HUES6 (cell line): ENCODE measurements around the gene ERGIC1.

Experiments
- H3K27ac ChIP-seq: 2 replicates; pipeline ENCODE4 v1.7.0; 2013; ENCODE audit warnings: low read depth, mild to moderate bottlenecking, low read length, inconsistent platforms
- H3K27me3 ChIP-seq: 2 replicates; pipeline ENCODE4 v1.6.1; 2013; ENCODE audit warnings: low read length; ENCODE audit not compliant: control insufficient read depth, insufficient read depth
- H3K36me3 ChIP-seq: 2 replicates; pipeline ENCODE4 v1.6.1; 2013; ENCODE audit warnings: low read length; ENCODE audit not compliant: control insufficient read depth, insufficient read depth
- H3K4me1 ChIP-seq: 2 replicates; pipeline ENCODE4 v1.6.1; 2013; ENCODE audit warnings: low read length; ENCODE audit not compliant: control insufficient read depth, insufficient read depth
- H3K4me3 ChIP-seq: 2 replicates; pipeline ENCODE4 v1.5.1; 2013; ENCODE audit warnings: low read depth, low read length
- H3K9ac ChIP-seq: one replicate; pipeline ENCODE4 v1.6.1; 2013; ENCODE audit warnings: mild to moderate bottlenecking, low read length
- H3K9me3 ChIP-seq: 2 replicates; pipeline ENCODE4 v1.6.1; 2013; ENCODE audit warnings: low read depth, low read length; ENCODE audit not compliant: control insufficient read depth, insufficient read depth

Gene ERGIC1

DNA sequence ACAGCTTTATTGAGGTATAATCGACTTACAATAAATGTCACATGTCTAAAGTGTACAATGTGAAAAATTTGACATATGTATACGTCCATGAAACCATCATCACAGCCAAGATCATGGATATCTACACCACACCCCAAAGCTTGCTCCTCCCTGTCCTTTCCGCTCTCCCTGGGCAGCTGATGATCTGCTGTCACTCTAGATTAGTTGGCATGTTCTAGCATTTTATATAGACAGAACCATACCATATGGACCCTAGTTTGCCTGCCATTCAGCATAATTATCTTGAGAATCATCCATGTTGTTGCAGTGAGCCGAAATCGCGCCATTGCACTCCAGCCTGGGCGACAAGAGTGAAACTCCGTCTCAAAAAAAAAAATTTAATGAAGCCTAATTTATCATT, 42.5 kb downstream of the ERGIC1 start:
- Histone ChIP-seq H3K9ac (no peak overlapping the region), H3K4me3 (no peak overlapping the region), H3K27me3 (no peaks in the 10 kb centered on the region), H3K36me3 (0 out of 2 replicates have a peak, but pooled peaks cover 3% of the 10 kb centered on the region), H3K4me1 (0 out of 2 replicates have a peak, but pooled peaks cover 5% of the 10 kb centered on the region), H3K27ac (no peak overlapping the region), H3K9me3 (no peaks in the 10 kb centered on the region)

DNA sequence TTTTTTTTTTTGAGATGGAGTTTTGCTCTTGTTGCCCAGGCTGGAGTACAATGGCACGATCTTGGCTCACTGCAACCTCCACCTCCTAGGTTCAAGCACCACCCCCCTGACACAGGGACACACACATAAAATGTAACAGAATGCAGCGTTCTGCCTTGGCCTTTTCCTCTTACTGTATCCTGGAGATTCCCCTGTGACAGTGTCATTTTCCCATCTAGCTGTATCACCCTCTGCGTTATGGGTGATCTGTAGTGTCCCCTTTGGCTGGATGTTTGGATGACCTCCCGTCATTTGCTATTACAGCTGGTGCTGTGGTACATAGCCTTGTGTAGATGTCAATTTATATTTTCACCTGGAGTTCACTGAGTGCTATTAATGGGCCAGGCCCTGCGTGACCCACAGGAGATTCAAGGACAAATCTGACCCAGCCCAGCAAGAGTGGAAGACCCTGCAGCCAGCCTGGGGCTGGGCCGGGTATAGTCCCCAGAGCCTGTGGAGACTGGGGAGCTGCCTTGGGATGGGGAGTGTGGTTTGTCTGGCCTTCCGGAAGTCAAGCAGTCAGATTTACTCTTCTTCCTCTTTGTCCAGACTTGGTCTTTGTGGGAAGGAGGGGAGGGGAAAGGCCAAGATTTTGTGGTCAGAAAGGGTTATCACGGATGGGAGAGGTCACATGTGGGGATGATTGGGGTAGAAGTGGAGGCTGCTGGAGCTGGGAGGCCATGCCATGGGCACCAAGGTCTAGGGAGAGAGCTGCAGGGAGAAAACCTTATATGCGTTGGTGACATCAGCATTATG, 43.6 kb downstream of the ERGIC1 start:
- Histone ChIP-seq H3K27ac (no peak overlapping the region), H3K9ac (no peak overlapping the region), H3K27me3 (no peaks in the 10 kb centered on the region), H3K4me1 (0 out of 2 replicates have a peak, but pooled peaks cover 5% of the 10 kb centered on the region), H3K4me3 (no peak overlapping the region), H3K9me3 (no peaks in the 10 kb centered on the region), H3K36me3 (peaks cover 4% of the 10 kb centered on the region; the same call in 1 of the 2 replicates)

DNA sequence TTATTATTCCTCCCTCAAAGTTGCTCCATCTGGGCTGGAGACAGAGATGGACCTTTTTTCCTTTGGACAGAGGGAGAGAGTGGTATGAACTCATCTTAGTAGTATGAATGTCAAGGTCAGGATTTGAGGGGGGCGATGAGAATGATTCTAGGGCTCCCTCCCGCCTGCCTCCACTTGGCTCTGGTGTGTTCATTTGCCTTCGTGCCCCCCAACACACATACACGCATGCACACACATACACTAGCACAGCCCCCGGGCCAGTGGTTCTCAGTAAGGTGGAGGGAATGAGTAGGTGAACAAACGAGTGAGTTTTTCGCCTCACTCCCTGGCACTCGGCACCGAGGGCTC, 44.5 kb downstream of the ERGIC1 start:
- no peaks in the 10 kb centered on the region for H3K27me3 ChIP-seq
- no peak overlapping the region for H3K4me3 ChIP-seq
- no peak overlapping the region for H3K9ac ChIP-seq
- 0 out of 2 replicates have a peak, but pooled peaks cover 5% of the 10 kb centered on the region for H3K4me1 ChIP-seq
- 0 out of 2 replicates have a peak, but pooled peaks cover 2% of the 10 kb centered on the region for H3K9me3 ChIP-seq
- peaks cover 7% of the 10 kb centered on the region; the same call in 1 of the 2 replicates for H3K36me3 ChIP-seq
- no peak overlapping the region for H3K27ac ChIP-seq

DNA sequence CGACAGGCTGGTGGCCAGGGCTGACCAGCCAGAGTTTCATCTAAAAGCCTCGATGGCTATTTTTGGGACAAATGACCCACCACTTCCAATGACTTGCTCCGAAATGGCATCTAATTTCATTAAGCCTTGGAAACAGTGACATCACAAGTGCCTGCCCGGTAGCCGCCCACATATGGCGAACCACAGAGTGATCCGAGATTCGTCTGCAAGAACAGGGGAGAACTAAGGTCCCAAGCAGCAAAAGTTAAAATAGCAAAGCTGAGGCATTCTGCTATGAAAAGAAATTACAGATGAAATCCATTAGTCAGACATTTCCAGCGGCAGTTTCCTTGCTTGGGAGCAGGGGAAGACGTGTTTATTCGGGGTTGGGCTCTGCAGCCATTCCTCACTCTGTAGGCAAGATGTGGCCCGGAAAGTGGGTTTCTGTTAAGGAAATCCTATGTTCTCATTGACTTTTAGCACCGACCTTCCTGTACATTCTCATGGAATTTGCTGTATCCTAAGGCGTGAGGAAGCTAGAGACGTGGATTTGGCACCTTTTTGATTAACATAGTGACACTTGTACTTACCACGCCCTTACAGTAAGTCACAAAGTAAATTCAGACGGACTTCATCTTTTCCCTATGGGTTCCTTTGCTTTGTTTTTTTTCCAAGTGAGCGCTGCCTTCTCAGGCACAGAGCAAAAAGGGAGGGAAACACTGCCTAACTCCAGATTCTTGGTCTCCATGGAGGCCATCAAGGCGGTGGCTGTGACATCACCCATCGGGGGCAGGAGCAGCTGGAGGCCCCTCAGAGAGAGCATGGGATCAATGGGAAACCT, 45.1 kb downstream of the ERGIC1 start:
- H3K9ac ChIP-seq = no peak overlapping the region
- peaks cover 7% of the 10 kb centered on the region; the same call in 1 of the 2 replicates for H3K36me3 ChIP-seq
- no peak overlapping the region for H3K4me3 ChIP-seq
- no peaks in the 10 kb centered on the region for H3K27me3 ChIP-seq
- no peak overlapping the region for H3K27ac ChIP-seq
- H3K9me3 ChIP-seq = 0 out of 2 replicates have a peak, but pooled peaks cover 2% of the 10 kb centered on the region
- H3K4me1 ChIP-seq = 0 out of 2 replicates have a peak, but pooled peaks cover 5% of the 10 kb centered on the region

DNA sequence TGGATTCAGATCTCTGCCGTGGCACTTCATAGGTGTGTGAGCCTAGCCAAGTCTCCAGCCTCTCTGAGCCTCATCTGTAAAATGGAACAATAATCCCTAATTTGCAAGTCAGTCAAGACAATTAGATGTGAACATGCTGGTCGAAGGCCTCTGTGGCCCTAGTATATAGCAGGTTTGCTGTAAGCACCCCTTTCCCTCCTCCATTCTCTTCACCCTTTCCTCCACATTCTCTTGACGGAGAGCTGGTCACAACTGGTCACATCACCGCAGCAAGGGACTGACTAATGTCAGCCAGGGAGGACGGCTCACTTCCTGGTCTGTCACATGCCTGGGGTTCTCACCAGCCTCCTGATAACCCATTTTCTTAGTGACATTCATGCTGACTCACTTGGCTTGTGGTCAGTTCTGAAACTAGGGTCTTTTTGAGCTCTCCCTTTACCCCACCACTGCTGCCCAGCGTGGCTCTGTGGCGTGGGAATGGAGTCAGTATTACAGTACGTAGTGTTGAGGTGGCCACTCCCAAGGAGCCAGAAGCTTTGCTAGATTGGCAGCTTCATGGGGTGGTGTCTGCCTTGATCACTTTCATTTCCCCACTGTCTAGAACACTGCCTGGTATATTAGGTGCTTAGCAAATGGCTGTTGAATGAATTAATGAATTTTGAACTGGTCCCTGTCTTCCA, 47.8 kb downstream of the ERGIC1 start:
- no peak overlapping the region for H3K4me3 ChIP-seq
- no peaks in the 10 kb centered on the region for H3K27me3 ChIP-seq
- H3K9me3 ChIP-seq = 0 out of 2 replicates have a peak, but pooled peaks cover 2% of the 10 kb centered on the region
- H3K9ac ChIP-seq = no peak overlapping the region
- peaks cover 7% of the 10 kb centered on the region; the same call in 1 of the 2 replicates for H3K36me3 ChIP-seq
- no peak overlapping the region for H3K27ac ChIP-seq
- H3K4me1 ChIP-seq = 0 out of 2 replicates have a peak, but pooled peaks cover 5% of the 10 kb centered on the region

DNA sequence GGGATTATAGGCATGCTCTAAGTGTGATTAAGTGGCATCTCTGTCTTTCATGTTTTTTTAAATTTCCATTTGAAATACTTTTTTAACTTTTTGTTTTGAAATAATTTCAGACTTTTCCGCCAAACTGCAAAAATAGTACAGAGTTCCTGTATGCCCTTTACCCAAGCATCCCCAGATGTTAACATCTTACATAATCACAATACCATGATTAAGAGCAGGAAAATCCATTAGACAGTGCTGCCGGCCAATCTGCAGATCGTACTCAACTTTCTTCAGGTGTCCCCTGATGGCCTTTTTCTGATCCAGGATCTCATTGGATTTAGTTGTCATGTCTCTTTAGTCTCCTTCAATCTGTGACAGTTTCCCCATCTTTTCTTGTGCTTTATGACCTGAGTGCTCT, 49.0 kb downstream of the ERGIC1 start:
- Histone ChIP-seq H3K9ac (no peak overlapping the region), H3K9me3 (0 out of 2 replicates have a peak, but pooled peaks cover 2% of the 10 kb centered on the region), H3K36me3 (peaks cover 4% of the 10 kb centered on the region), H3K4me1 (peaks cover 5% of the 10 kb centered on the region; the same call in 1 of the 2 replicates), H3K4me3 (no peak overlapping the region), H3K27me3 (no peaks in the 10 kb centered on the region), H3K27ac (no peak overlapping the region)

DNA sequence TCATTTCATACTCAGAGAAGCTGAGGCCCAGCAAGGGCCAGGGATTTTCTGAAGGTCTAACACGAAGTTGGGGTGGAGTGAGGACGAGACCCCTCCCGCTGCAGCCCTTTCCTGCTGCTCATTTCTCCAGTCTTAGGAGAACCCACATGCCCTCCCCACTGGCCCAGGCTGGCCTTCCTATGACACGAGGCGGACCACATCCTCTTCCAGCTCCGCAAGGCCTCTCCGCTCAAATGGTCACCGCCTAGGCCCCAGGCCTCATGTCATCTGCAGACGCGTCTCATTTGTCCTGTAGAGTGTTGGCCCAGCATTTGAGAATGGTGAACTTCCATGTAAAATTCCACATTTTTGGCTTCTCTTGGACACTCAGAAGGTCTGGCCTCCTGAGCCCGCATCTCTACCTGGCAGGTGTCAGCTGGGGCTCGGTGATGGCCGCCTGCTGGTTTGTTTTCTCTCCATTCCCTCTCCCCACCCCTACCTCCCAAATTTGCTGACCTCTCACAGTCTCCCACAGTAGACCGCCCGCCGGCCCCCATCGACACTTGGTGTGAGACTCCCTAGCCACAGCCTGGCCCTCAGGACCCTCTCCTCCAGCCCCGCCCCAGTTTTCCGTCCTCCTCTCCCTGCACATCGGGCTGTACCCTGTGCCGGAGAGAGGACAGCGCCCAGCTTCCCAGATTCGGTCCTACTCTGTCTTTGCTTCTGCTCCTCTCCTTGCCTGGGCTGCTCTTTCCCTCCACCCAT, 51.7 kb downstream of the ERGIC1 start:
- no peak overlapping the region for H3K9ac ChIP-seq
- no peaks in the 10 kb centered on the region for H3K27me3 ChIP-seq
- peaks cover 27% of the 10 kb centered on the region for H3K36me3 ChIP-seq
- H3K9me3 ChIP-seq = 0 out of 2 replicates have a peak, but pooled peaks cover 2% of the 10 kb centered on the region
- no peak overlapping the region for H3K4me3 ChIP-seq
- H3K27ac ChIP-seq = no peak overlapping the region
- no peaks in the 10 kb centered on the region; the same call in 1 of the 2 replicates for H3K4me1 ChIP-seq

DNA sequence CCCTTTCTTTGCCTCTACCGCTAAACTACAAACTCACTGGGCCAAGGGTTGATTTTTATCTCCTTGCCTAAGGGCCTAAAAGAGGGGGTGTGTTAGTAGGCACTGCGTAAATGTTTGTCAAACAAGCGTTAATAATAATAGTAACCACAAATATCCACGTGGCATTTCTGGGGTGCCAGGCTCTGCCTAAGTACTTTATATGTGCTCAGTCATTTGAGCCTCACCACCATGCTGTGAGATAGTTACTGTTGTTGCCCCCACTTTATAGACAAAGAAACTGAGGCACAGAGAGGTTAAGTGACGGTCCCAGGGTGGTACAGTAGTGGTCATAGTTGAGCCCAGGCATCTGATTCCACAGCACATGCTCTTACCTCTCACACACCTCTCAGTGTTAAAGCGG, 52.4 kb downstream of the ERGIC1 start:
- peaks cover 31% of the 10 kb centered on the region for H3K36me3 ChIP-seq
- H3K4me3 ChIP-seq = no peak overlapping the region
- no peaks in the 10 kb centered on the region for H3K27me3 ChIP-seq
- H3K9me3 ChIP-seq = 0 out of 2 replicates have a peak, but pooled peaks cover 2% of the 10 kb centered on the region
- no peak overlapping the region for H3K9ac ChIP-seq
- no peaks in the 10 kb centered on the region; the same call in 1 of the 2 replicates for H3K4me1 ChIP-seq
- H3K27ac ChIP-seq = no peak overlapping the region

DNA sequence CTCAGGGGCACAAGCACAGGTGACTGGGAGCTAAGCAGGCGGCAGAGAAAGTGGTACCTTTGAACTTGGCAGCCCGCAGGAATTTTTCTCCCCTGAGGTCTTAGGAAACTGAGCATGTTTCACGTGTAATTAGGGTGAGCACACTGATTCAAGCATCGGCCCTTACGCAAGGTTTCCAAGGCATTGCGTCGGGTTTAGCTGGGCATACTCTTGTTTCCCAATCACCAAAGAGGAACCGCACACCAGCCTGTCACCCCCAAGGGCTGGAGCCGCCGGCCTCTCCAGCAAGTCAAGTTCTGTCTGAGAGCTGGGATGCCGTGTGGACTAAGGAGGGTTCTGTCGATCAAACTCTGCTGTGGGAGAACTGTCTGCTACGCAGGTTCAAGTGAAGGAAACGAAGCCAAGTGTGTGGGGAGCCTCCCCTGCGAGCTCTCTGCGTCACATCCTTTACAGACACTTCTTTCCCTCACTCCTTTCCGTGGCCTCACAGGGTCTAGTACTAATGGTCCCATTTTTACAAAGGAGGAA, 53.0 kb downstream of the ERGIC1 start:
- Histone ChIP-seq H3K36me3 (peaks cover 31% of the 10 kb centered on the region), H3K4me3 (no peak overlapping the region), H3K9ac (no peak overlapping the region), H3K4me1 (no peaks in the 10 kb centered on the region; the same call in 1 of the 2 replicates), H3K27me3 (no peaks in the 10 kb centered on the region), H3K9me3 (0 out of 2 replicates have a peak, but pooled peaks cover 2% of the 10 kb centered on the region), H3K27ac (no peak overlapping the region)

DNA sequence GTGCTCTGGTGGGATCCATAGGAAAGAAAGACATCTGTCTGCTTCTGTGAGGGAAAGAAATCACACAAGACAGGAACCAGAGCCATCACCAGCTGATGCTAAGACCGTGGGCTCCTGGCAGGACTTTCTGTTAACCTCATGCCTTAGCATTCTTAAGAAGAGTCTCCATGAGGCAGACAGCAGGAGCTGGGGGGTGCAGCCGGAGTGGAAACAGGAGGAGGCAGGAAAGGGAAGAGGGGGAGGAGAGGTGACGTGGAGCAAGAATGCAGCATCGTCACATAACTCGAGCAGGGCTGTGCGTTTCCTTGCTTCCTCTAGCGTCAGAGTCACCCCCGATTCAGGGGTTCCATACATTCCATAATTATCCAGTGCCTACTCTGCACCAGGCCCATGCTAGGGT, 53.6 kb downstream of the ERGIC1 start:
- peaks cover 30% of the 10 kb centered on the region for H3K36me3 ChIP-seq

More for the DNA sequence above, 53.6 kb downstream of the ERGIC1 start:
- 0 out of 2 replicates have a peak, but pooled peaks cover 2% of the 10 kb centered on the region for H3K9me3 ChIP-seq
- no peak overlapping the region for H3K9ac ChIP-seq
- H3K27ac ChIP-seq = no peak overlapping the region
- H3K27me3 ChIP-seq = no peaks in the 10 kb centered on the region
- no peak overlapping the region for H3K4me3 ChIP-seq
- H3K4me1 ChIP-seq = no peaks in the 10 kb centered on the region; the same call in 1 of the 2 replicates
